ENCODE results near the gene AMELX.

Gene AMELX

GRCh38 chrX:11259437-11259836 lies 33.8 kb upstream of the AMELX start:
- no peak overlapping the region for H3K27ac ChIP-seq (ENCODE audit: poor library complexity, severe bottlenecking)
- H3K36me3 ChIP-seq (ENCODE audit: low read depth) = no peaks in the 10 kb centered on the region
- H3K4me1 ChIP-seq (ENCODE audit: insufficient read depth, poor library complexity, severe bottlenecking) = peaks cover 2% of the 10 kb centered on the region
- H3K9me3 ChIP-seq (ENCODE audit: severe bottlenecking) = no peaks in the 10 kb centered on the region
- no peaks in the 10 kb centered on the region for H3K27me3 ChIP-seq (ENCODE audit: insufficient read depth, poor library complexity, severe bottlenecking)
- ATAC-seq (ENCODE audit: low read depth) = no peak
- no peak overlapping the region for H3K4me3 ChIP-seq (ENCODE audit: severe bottlenecking)
- no peak for DNase-seq (ENCODE audit: low spot score)
- no peak for TF ChIP-seq CTCF (IDR thresholded peaks at IDR 0.05; ENCODE audit: poor library complexity, severe bottlenecking)

DNA sequence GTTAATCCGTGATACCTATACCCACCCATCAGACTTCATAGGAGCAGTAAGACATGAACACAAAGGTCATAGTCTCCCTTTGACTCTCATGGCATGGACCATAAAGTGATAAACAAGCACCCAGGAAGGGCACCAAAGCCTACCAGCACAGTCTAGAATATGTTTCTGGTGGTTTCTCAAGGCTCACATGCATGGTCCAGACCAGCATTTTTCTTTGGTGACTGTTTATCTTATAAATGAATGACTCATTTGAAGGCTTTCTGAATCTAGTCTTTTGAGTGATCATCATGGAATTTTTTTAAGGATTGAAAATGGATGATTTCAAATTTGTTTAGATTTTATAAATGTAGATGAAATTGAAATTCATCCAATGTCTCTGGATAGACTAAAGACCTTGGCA lies 32.0 kb upstream of the AMELX start:
- H3K27ac ChIP-seq (ENCODE audit: poor library complexity, severe bottlenecking) = no peak overlapping the region
- no peak for DNase-seq (ENCODE audit: low spot score)

DNA sequence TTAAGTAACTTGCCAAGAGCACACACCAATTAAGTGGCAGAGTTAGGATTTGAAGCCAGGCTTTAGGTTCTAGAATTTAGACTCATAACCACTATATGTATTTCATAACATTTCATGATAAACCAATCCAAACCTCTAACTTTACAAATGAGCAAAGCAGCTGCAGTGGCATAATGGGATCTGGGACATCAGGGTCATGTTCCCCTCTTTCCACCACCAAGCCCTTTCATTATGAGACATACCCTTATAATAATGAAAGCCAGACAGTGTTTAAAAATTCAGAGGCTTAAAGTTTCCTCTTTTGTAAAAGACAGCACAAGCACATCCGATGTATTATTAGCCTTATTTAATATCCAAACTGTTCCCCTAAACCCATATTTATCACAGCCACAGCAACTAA lies 28.3 kb upstream of the AMELX start:
- Histone ChIP-seq H3K9me3 (ENCODE audit: severe bottlenecking) (no peaks in the 10 kb centered on the region), H3K4me1 (ENCODE audit: insufficient read depth, poor library complexity, severe bottlenecking) (peaks cover 2% of the 10 kb centered on the region), H3K4me3 (ENCODE audit: severe bottlenecking) (no peak overlapping the region), H3K27me3 (ENCODE audit: insufficient read depth, poor library complexity, severe bottlenecking) (no peaks in the 10 kb centered on the region), H3K36me3 (ENCODE audit: low read depth) (no peaks in the 10 kb centered on the region), H3K27ac (ENCODE audit: poor library complexity, severe bottlenecking) (no peak overlapping the region)
- ATAC-seq (ENCODE audit: low read depth) (no peak), DNase-seq (ENCODE audit: low spot score) (no peak)
- TF ChIP-seq CTCF (IDR thresholded peaks at IDR 0.05; ENCODE audit: poor library complexity, severe bottlenecking) = no peak

More for the DNA sequence above, 32.0 kb upstream of the AMELX start:
- Histone ChIP-seq H3K4me1 (ENCODE audit: insufficient read depth, poor library complexity, severe bottlenecking) (peaks cover 2% of the 10 kb centered on the region), H3K9me3 (ENCODE audit: severe bottlenecking) (no peaks in the 10 kb centered on the region), H3K27me3 (ENCODE audit: insufficient read depth, poor library complexity, severe bottlenecking) (no peaks in the 10 kb centered on the region), H3K4me3 (ENCODE audit: severe bottlenecking) (no peak overlapping the region), H3K36me3 (ENCODE audit: low read depth) (no peaks in the 10 kb centered on the region)
- ATAC-seq (ENCODE audit: low read depth) = peak; percentile 74
- TF ChIP-seq CTCF (IDR thresholded peaks at IDR 0.05; ENCODE audit: poor library complexity, severe bottlenecking) = no peak

DNA sequence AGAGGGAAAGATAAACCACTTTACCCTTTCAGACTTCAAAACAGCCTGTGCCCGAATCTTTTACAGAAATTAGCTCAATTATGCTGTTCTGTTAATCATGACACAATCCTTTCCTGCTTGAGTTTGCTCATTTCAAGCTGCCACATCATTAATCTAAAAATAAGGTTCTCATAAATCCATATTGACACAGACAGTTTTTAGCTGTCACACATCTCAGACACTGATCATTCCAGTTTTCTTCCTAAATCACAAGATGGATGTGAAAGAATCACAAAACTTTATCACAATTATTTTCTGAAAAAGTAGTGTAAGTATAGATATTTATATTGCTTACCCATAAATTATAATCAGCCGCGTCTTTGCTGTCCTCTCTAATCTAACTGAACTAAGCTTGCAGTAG lies 27.9 kb upstream of the AMELX start:
- ATAC-seq (ENCODE audit: low read depth) (no peak), DNase-seq (ENCODE audit: low spot score) (no peak)
- Histone ChIP-seq H3K4me3 (ENCODE audit: severe bottlenecking) (no peak overlapping the region), H3K27me3 (ENCODE audit: insufficient read depth, poor library complexity, severe bottlenecking) (no peaks in the 10 kb centered on the region), H3K4me1 (ENCODE audit: insufficient read depth, poor library complexity, severe bottlenecking) (peaks cover 2% of the 10 kb centered on the region), H3K36me3 (ENCODE audit: low read depth) (no peaks in the 10 kb centered on the region), H3K27ac (ENCODE audit: poor library complexity, severe bottlenecking) (no peak overlapping the region), H3K9me3 (ENCODE audit: severe bottlenecking) (no peaks in the 10 kb centered on the region)
- TF ChIP-seq CTCF (IDR thresholded peaks at IDR 0.05; ENCODE audit: poor library complexity, severe bottlenecking) = no peak

- no peaks in the 10 kb centered on the region for H3K27me3 ChIP-seq (ENCODE audit: insufficient read depth, poor library complexity, severe bottlenecking)
- H3K36me3 ChIP-seq (ENCODE audit: low read depth) = no peaks in the 10 kb centered on the region
- no peaks in the 10 kb centered on the region for H3K4me1 ChIP-seq (ENCODE audit: insufficient read depth, poor library complexity, severe bottlenecking)
- no peaks in the 10 kb centered on the region for H3K9me3 ChIP-seq (ENCODE audit: severe bottlenecking)
- ATAC-seq (ENCODE audit: low read depth) = no peak
- H3K4me3 ChIP-seq (ENCODE audit: severe bottlenecking) = no peak overlapping the region
- DNase-seq (ENCODE audit: low spot score) = no peak
- TF ChIP-seq CTCF (IDR thresholded peaks at IDR 0.05; ENCODE audit: poor library complexity, severe bottlenecking) = no peak
- no peak overlapping the region for H3K27ac ChIP-seq (ENCODE audit: poor library complexity, severe bottlenecking)
These were observed 26.6 kb upstream of the AMELX start for GRCh38 chrX:11266573-11267003.

Data from RWPE2 (cell line).